ENCODE results near the gene ZNF597.

The ZNF597 gene

DNA sequence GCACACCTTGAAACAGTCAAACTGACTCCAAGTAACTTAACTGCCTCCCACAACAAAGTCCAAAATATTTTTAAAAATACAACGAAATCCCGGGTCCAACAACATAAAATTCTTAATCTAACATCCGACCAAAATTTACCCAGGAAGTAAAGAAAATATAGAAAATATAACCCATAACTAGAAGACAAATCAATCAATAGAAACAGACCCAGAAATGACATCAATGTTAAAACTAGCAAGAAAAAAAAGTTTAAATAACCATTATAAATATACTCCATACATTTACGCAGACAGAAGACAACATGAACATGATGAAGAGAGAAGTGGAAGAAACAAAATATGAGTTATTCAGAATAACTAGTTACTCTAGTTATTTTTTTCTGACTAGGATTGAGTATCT is 3.7 kb downstream of the ZNF597 start:
- no peak for DNase-seq

DNA sequence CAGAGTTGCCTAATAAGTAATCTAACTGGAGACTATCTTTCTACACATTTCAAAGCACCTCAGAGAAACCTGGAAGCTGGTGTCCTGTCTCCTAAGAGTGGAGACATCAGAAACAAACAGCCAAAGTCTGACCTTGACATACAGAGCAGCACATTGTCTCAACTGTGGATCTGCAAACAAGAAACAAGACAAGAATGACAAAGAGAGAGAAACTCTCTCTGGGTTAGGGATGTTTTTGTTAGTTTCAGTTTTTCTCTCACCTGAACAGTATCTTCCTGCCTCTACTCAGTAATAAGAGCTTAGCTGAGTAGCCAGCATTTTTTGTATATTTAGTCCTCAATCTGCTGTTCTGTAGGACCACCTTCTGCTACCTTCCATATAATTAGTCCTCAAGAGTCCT is 8.9 kb downstream of the ZNF597 start:
- no peak for DNase-seq

DNA sequence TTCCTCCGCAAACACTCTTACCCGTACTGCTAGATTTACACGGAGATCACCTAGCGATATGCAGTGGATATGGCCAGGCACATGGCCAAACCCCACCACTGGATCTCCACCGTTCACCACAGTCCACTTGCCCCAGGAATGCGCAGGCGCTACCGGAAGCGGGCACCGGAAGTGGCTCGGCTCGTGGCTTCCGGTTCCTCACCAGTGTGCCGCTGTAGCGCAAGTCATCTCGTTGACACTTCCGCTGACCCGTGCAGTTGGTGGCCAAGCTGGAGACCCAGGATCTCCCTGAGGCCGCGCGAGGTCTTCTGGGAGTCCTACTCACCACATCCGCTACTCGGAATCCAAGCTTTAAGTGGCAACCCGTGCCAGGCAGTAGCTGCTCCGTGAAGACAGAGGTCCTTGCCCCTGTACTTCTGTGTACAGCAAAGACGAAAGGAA is 11.5 kb downstream of the ZNF597 start:
- DNase-seq, result peak; percentile 72

DNA sequence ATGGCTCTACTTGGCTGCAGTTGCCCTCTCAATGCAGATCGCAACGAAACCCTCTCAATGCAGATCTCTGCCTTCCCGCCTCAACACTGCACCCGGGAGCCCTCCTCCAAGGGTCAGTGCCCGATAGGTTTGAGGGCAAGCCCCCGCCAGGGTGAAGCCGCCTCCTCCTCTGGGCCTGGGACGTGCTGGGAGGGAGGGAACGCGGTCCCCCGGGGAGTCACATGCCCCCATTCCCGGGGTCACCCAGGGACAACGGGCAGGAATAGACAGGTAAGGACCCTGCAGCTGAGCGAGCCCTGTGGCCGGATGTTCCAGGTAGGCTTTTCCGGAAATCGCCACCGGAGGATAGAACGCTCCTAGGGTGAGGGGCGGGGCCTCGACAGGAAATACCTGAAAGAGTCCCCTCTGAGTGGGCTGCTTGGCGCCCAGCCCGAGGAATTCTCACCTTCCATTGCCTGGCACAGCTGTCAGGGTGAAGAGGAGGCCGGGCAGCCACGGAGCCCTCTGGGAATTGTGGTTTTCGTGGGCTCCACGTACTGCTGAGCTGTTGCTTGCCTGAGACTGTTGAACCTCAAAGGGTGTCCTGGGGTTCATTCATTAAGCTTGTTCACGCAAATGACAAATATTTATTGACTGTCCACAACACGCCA is 29.4 kb downstream of the ZNF597 start:
- DNase-seq, result no peak

DNA sequence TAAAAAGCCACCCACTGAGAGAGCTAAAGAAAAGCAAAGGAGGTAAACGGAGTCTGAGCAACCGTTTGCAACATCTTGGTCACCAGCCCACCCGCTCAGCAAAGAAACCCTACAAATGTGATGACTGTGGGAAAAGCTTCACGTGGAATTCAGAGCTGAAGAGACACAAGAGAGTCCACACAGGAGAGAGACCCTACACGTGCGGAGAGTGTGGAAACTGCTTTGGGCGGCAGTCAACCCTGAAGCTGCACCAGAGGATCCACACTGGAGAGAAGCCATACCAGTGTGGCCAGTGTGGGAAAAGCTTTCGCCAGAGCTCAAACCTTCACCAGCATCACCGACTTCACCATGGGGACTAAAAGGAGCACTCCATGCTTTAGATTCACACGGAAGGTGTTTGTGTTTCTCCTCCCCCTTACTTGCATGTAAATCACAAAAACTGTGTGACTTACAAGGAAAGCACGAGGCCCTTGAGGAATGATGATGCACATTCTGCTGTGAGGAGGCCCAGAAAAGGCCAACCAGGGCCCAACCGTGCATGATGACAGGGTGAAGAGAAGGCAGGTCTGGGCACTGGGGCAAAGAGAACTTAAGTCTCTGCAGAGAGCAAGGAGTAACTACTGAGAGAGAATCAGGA is 34.6 kb downstream of the ZNF597 start:
- DNase-seq, result no peak

DNA sequence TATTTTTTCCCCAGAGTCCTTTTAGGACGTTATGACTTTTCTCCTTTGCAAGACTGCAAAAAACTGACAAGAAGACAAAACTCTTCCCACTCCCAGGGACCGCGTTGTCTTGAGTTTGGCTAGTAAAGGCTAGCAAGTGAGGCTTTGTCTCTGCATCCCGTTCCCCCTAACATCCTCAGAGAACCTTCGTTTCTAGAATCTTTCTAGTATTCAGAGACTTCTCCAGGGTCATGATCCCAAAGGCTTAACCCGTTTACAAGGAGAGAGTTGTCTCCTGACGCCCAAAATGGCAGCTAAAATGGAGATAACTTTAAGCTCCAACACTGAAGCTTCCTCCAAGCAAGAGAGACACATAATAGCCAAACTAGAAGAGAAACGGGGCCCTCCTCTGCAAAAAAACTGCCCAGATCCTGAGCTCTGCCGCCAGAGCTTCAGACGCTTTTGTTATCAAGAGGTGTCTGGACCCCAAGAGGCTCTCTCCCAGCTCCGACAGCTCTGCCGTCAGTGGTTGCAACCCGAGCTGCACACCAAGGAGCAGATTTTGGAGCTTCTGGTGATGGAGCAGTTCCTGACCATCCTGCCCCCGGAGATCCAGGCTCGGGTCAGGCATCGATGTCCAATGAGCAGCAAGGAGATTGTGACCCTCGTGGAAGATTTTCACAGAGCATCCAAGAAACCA is 41.4 kb downstream of the ZNF597 start:
- DNase-seq, result peak; percentile 46

DNA sequence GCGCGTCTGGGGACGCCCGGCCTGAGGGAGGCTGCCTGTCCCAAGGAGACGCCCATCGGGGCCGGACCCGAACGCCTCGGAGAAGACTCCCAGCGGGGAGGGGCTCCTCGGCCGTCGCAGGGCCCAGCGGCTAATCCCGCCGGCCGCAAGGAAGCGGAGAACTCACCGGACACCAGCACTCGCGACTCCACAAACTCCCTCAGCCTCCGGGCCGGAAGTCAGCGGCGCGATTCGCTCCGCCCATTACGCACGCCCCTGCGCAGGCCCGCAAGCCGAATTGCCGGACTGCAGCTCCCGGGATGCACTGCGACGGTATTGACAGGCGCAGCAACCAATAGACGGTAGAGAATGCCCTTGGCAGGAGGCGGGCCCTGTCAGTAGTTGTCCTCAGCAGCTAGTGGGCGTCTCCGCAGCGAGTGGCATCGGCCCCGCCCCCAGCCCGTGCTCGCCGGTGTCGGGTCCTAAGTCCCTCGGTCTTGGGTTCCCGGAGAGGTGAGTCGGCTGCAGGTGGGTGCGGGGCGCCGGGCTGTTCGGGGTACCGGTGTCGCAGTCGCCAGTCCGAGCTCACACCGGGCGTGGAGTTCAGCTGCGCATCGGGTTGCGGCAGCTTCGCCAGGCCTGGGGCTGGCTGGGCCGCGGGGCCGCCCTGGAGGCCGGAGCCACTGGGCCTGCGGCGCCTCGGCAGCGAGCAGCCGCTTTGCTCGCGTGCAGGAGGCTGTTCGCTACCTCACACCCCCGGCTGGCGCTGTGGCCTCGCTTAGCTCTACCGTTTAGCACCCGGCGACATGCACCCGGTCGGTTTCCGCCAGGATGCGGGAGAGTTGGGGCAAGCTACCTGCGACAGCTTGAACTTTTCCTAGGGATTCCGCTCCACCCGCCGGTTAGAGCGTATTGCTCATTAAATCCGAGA is 42.3 kb downstream of the ZNF597 start, which contains the start of the genes ZNF174 and ZSCAN32:
Gene ZNF174 (plus strand): TSS at position 437 of the 910 bp plus-strand sequence. CDS start 790 bp downstream, outside the sequence.
Gene ZSCAN32 (minus strand): TSS at position 226 of the 910 bp plus-strand sequence. CDS start 3,447 bp downstream, outside the sequence.
- peak; percentile 99 for DNase-seq

DNA sequence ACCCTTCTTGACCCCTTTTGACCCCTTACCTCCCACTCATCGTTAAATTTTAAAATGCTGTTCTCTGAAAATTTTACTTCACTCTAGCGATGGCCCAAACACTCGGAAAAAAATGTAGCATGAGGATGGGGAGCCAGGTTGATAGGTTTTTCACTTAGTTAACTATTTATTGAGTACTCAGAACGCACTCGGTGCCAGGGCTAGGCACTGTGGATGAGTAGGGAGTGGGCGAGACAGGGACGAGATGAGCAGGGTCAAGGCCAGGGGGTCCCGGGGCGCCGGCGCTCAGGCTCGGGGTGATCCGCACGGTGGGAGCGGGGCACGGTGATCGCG is 42.9 kb downstream of the ZNF597 start:
- DNase-seq, result no peak

DNA sequence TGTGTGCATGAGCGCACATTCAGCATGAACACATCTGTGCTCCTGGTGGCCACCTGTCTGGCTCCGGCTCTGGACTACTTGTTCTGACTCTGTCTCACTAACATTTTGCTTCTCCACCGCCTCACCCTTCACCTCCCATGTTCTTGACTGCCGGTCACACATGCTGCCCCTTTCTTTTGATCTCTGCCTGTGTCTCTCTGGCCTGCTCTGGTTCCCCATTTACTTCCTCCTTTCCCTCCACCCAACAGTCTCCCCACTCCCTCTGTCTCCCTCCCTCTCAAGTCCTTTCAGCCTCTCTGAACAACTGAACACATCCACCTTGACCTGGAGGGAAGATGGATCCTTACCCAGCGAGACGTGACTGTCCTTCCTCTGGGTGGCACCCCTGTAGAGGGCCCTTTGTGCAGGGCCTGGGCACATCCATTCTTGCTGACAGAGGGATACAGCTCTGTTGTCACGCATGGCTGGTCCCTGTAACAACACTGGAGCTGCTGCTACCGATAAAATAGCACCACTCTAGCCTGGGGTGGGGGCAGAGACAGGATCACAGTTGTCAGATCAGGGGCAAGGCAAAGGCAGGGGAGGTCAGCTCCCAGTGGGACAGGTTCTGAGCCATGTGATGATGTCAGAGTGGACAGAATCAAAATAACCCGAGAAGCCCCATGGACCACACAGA is 53.5 kb downstream of the ZNF597 start:
- no peak for DNase-seq

DNA sequence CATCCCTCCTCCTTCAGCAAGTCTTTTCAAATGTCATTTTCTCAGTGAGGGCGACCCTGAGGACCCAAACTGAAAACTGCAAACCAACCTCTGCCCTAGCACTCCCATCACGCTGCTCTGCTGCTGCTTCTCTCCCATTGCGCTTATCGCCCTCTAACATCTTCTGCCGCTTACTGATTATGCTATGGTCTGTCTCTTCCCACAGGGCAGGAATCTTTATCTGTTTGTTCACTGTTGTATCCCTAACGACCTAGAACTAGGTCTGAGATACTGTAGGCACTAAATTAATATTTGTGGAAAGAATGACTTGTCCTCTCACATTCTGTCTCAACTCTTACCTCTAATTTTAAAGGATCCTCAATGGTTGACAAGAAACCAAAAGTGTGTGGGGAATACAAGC is 55.0 kb downstream of the ZNF597 start:
- peak; percentile 66 for DNase-seq

DNA sequence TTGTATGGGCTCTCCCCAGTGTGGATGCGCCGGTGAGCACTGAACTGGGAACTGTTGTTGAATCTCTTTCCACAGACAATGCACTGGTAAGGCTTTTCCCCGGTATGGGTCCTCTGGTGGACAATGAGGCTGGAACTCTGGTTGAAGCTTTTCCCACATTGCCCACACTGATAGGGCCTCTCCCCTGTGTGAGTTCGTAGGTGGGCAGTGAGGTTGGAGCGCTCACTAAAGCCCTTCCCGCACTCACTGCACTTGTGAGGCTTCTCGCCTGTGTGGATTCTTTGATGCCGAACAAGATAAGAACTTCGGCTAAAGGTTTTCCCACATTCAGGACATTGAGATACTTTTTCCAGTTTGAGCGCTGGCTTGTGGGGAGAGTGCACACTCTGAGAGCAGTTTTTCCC is 60.3 kb downstream of the ZNF597 start:
- DNase-seq, result no peak

Measured in hematopoietic multipotent progenitor cell treated with erythropoietin and hydrocortisone succinate and interleukin-3 and kit ligand, for 6 days (in vitro differentiated cells).